GM21723 (cell line): Measurements from ENCODE around the gene MYBPHL.
"Not testable (repeated sequence)": the region's sequence is repeated elsewhere in the genome, so short reads cannot be mapped to it uniquely, and the experiment has no call there.

Experiments
- ATAC-seq: cut with Tn5 transposase; IDR thresholded peaks from one replicate; pipeline ENCODE4 v1.9.1; 2021; ENCODE audit warnings: mild to moderate bottlenecking, moderate library complexity; ENCODE audit not compliant: unreplicated experiment

MYBPHL gene

DNA sequence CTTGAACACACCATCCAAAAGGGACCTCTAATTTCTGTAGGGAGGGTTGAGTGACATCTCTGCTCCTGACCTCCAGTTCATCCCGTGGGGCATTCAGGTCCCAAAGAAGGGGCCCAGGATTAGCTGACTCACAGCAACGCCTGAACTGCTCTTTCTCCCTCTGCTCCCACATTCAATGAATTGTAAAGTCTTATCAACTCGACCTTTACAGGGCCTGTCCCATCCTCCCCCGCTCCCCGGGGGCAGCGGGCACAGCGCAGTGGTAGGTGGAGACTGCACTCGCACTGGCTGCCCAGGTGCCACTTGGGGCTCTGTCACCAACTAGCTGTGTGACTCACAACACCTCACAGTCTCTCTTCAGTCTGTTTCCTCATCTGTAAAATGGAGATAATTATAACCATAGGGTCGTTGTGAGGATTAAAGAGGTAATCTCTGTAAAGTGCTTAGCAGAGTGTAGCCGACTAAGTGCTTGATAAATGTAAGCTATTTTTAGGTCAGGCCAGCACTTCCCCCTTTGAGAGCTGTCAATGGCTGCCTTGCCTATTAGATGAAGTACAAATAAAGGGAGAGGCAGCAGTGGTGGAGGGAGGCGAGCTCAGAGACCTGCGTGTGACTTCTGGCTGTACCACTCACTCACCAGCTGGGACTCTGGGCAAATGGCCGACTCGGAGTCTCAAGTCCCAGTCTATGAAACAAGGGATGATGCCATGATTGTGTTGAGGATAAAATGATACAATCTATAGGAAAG lies 637 bp upstream of the MYBPHL start:
- ATAC-seq = no peak

DNA sequence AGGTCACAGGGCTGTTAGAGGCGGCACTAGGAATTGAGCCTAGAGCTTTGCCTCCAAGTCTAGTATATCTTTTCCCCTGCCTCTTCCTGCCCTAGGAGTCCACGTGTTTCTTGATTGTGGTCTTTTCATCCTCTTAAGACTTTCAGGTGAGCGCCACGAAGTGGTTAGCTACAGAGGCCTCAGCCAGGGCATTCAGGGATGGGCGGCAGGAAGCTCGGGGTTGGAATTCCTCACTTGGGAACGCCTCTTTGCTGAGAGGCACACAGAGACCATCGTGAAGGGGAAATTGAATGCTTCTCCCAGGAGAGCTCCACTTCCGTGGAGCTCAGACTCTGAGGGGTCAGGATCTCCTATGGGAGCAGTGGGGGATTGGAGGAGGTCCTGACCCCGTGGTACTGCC lies 820 bp downstream of the MYBPHL start:
- not testable (repeated sequence) for ATAC-seq

DNA sequence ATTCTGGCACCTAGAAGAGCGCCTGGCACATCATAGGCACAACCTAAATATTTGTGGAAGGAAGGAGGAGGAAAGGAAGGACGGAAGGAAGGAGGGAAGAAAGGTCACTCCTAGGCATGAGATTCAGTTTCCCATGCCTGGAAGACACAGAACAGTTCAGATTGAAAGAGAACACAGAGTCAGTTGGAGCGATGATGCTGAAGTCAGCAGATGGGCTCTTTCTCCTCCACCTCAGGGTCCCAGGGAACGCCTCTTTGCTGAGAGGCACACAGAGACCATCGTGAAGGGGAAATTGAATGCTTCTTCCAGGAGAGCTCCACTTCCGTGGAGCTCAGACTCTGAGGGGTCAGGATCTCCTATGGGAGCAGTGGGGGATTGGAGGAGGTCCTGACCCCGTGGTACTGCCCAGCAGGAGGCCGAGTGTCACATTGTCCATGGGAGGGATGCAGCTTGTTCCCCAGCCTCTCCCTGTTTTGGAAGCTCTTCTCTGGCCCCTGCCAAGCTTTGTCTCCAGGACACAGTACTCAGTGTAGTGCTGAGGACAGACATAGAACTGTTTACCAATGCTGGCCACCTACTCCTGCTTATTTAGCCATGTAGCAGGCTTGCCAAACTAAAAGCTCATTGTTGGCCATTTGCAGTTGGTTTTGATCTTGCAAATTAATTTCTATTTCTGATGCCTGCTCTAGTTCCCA lies 2.4 kb downstream of the MYBPHL start:
- ATAC-seq = no peak

DNA sequence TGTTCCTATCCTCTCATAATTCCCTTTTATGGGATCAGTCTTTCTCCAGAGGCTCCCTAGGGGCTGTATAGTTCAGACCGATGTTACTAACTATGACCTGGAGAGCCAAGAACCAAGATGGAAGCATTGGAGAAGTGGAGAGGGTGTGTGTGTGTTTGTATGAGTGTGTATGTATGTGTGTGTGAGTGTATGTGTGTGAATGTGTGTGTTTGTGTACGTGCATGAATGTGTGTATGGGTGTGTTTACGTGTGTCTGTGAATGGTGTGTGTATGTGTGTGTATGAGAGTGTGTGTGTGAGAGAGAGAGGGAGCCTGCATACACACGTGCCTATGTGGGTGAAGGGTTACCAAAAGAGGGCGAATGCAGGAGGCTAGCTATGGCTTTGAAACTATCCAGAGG lies 4.9 kb downstream of the MYBPHL start:
- no peak for ATAC-seq

DNA sequence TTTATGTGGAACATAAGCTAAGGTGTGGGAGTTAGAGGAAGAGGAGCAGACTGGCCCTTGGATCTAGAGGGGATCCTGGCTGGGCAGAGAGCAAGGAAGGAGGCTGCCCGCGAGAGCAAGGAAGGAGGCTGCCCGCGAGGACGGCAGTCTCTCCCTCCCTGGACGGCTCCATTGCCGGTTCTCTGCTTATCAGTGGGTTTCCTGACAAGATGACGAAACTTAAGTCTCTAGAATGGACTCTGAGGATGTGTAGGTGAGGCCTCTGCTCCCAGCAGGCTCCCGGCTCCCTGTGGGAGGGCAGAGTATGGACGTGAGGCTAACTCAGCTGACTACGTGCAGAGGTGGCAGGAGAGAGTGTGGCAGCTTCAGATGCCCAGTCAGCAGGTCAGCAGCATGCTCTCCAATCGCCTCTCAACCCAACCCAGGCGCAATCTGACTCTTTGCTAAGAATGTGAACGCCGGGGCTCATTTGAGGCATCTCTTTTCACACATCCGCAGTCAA lies 6.1 kb downstream of the MYBPHL start:
- ATAC-seq = no peak

DNA sequence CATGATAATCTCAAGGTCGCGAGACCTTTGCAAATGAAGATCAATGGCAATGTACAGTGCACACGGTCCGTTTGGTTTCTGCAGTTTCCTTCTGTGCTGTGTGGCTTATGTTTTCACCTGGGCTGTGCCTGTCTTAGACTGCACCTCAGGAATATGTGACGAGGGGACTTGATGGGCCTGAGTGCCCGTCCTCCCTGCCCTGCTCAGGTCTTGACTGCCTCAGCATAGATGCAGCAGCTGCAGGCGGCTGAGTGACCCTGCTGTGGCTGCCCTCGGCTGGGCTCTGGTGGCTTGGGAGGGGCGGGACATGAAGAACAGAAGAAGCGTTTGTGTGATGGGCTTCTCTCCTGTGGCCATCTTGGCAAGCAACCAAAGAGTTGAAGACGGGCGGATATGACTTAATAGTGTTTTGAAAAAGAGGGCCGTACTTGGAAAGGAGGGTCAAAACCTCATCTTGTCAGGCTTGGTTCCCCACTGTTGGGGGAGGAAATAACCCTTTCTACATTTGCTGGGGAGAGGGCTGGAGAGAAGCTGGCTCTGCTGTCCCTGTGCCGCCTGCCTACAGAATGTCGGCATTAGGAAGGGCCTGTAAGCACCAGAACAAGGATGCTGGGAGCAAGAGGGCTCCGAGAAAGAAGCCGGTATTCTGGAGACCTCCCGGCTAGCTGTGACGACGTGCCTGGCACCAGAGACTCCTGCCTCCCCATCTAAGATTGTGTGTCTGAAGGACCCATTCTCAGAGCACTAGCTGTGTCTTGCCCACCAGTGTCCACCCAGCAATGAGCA lies 7.1 kb downstream of the MYBPHL start:
- ATAC-seq = no peak

DNA sequence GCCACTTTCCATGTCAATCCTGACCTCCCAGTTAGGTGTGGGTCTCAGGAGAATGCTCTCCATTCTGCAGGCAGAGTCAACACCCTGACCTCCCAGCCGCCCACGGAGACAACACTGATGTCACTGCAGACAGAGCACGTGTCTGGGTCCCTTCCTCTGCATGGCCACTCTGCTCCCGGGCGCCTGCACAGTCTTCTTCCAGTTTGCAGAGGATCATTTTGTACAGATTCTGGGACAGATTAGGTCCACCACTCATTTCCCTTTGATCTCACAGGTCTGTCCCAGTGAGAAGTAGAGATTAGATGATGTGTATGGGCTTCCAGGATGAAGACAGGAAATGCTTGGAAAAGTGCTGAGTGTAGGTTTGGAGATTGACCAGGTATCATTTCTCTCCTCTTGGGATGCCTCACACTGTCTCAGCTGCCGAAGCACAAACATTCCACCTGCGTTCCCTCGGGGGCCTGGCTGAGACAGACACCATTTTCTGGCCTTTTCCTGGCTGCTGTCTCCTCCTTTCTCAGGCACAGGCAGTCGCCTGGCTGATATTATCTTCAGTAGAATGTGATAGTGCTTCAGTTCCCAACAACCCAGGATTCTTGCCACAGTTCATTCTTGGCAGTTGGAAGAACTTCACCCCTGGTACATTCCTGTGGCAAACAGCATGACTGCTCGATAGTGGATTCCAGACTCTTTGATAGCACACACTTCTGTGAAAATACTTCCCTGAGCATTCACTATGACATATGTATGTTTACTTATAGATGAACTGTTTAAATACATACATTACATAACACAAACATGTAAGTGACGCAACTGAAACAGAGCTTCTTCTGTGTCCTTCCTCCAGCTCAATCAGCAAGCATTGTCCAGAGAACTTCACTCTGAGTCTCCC lies 7.9 kb downstream of the MYBPHL start:
- ATAC-seq = no peak

DNA sequence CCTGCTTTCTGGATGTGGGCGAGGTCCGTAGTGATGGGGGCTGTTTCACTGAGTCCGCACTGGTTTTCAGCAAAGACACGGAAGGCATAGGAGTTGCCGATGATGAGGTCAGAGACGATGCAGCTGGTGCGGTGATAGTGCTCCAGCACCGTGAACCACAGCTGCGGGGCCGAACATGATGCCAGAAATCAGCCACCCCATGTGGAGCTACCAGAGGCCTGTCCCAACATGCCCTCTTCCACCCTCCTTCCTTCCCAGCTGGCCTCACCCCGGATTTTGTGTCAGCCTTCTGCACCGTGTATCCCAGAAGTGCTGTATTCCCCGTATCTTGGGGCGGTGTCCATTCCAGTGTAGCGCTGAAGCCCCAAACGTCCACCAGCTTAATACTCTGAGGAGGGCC lies 10.0 kb downstream of the MYBPHL start:
- ATAC-seq = no peak

DNA sequence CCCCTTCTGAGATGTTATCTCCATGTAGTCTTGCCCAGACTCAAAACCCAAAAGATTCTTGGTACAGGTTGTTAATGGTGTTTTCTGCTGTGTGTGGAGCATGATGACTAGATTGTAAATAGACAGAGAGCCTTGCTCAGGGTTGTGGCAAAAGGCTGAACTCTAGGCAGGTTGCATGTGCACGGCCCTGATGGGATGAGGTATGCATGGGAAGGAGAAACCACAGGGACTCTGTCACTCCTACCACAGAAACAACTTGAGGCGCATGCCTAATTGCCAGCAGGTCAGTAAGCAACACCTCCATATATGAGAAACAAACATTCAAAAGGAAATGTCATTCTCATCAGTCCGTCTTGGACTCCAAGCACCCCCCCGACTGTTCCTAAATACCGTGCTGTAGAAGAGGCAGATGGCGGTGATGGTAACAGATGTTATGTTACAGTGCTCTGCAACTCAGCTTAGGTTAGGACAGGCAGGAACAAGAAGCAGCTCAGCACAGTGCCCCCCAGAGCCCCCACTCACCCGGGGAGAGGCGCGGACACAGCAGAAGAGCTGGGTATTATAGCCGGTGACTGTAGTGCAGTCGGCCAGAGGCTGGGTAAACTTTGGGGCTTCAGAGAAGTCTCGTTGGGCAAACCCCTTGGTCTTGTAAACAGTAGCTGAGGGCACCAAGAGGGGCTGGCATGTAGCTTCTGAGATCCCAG lies 10.9 kb downstream of the MYBPHL start:
- no peak for ATAC-seq

DNA sequence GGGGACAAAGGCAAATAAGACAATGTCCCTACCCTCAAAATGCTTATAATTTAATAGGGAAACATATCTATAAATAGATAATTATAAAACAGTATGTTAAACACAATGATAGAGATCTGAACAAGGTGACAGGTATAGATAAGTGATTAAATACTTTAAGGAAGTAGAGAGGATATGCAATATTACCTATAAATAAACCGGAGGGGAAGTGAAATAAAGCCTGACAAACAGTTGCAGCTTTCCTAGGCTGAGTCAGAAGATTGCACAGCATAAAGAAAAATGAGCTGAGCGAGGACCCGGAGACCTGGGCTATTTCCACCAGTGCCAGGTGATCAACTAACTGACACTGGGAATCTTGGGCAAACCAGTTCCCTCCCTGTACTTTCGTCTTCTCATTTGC lies 12.3 kb downstream of the MYBPHL start:
- ATAC-seq = no peak

DNA sequence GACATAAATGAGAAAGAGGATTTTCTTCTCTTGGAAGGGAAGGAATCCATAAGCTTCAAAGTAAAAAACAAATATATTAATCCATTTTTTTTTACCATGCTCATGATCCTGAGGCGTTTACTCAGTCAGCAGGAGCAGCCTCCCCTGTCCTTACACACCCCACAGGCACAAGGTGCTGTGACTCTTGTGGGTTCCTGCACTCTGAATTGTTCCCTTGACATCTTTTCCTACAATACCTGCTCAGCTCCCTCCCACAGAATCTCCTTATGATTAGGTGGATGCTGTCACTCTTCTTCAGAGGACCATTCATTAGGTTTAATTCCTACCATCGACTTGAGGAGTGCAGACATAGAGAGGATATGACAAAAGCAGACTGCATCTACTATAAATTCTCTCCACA lies 13.8 kb downstream of the MYBPHL start:
- ATAC-seq = no peak

DNA sequence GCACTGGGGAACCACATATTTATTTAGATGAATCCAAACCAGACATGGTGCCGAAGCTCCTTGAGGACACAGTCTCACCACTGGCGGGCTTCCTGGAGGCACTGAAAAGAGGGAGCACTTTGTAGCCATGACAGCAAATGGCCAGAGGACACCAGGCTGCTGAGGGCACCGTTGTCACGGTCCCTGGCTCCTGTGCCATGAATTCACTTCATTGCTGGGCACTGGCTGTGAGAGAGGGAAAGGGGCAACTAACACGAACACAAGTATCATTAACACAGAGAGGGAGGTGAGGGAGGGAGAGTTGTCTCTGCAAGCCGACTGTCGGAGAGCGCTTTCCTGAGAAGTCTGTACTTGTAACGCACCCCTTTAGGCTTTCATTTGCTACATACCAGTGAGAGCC lies 14.4 kb downstream of the MYBPHL start:
- no peak for ATAC-seq

DNA sequence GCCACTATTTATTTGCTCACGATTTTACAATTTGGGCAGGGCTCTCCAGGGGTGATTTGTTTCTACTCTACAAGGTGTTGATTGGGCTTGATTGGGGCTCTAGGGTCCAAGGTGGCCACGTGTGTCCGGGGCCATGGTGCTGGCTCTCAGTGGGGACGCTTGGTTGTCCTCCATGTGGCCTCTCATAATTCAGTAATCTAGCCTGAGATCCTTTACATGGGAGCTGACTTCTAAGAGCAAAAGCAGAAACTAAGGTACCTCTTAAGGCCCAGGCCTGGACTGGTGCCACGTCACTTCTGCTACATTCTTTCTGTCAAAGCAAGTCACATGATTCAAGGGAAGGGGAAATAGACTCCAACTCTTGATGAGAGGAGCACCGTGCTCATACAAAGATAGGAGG lies 15.8 kb downstream of the MYBPHL start:
- no peak for ATAC-seq

DNA sequence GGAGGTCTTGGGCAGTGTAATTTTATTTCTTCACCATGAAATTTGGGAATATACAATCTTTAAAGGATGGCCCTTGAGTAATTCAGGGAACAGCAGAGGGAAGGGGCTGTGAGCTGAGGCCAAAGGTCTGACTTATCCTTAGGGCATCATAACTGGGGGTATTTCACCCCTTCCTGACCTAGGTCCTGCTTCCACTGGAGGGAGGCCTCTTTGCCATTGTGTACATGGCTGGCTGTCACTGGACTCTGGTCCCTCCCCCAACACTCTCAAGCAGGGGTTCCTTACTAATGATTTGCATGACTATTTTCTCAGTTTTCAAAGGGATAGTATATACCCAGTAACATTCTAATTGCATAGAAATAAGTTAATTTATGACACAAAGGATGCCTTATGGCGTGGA lies 16.7 kb downstream of the MYBPHL start:
- ATAC-seq = no peak

DNA sequence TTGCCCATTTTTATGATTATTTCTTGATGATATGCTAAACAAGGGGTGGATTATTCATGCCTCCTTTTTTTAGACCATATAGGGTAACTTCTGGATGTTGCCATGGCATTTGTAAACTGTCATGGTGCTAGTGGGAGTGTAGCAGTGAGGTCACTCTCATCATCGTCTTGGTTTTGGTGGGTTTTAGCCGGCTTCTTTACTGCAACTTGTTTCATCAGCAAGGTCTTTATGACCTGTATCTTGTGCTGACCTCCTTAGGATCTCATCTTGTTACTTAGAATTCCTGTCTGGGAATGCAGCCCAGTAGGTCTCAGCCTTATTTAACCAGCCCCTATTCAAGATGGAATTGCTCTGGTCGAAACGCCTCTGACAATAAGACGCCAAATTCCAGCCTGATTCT lies 20.0 kb downstream of the MYBPHL start:
- ATAC-seq = not testable (repeated sequence)

DNA sequence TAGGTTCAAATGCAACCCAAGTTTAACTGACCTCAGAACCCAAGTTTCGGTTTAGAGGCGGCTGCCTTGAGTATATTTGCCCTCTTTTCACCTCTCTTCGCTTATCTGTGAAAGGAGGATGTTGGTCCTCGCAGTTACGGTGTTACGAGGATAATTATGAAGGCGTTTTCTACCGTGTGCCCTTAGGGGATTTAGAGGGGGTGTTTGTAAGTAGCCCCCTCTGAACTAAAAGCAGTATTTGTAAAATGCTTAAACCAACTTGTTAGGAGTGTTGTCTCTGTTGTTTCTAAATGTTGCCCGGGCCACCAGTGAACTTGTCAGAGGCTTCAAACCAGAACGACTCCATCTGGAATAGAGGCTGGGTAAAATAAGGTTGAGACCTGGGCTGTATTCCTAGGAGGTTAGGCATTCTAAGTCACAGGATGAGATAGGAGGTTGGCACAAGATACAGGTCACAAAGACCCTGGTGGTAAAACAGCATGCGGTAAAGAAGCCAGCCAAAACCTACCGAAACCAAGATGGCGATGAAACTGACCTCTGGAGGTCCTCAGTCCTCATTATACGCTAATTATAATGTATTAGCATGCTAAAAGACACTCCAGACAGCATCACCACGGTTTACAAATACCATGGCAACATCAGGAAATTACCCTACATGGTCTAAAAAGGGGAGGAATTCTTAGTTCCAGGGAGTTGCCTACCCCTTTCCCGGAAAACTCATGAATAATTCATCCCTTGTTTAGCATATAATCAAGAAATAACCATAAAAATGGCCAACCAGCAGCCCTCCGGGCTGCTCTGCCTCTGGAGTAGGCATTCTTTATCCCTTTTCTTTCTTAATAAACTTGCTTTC lies 22.8 kb downstream of the MYBPHL start:
- ATAC-seq = peak; percentile 29

DNA sequence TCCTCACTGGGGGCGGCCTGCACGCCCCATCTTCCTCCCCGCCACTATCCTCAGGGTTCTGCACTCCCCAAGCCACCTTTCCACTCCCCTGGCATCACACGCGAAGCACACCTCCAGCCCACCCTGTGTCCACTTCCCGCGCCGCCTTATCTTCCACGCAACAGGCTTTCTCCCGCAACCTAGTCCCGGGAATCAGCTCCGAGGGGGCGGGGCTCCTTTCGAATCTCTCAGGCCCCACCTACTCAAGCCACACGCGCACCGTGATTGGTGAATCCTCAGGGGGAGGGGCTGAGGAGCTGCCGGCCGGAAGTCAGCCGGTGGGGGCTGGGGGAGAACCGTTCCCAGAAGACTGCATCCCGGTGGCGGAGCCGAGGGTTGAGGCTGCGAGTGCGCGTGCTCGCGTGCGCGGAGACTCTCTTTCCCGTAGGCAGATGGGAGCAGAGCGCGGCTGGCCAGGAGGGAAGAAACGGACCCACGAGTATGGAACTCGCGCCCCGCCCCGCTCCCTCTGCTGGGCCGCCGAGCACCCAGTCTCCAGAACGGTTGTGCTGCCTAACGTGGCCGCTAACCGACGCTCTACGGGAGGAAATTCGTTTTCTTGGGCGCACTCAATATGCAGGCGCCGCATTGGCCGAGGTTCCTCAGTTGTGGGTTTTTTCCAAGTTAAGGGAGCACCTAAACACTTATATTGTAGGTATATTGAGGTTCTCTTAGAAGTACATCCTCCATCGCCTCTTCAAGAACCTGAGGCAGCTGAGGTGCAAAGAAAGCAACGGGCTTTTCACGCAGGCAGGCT lies 23.7 kb downstream of the MYBPHL start, which contains the start of gene PSRC1:
Gene PSRC1 (minus strand): TSS at position 194 of the 796 bp plus-strand sequence.
- ATAC-seq = peak; percentile 97

DNA sequence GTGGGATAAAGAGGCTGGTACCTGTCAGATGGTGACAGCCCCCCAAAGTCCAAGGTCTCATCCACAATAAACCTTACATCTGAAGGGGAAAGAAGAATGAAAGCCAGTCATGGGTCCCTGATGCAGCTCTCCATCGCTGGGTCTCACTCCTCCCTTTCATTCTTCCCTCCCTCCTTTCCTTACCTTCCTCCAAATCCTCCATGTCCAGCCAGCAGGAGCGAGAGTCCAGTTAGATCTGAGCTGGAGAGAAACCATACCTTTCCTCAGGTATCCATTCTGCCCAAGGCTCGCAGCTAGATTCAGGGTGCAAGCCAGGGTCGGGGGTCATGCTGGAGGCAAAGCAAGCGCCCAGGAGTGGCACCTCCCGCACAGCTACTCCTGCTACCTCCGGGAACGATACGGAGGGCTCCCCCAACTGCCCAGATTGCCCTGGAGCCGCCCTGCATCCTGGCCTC lies 24.3 kb downstream of the MYBPHL start:
- no peak for ATAC-seq
